ENCODE measurements around the gene UBXN10. TPM values are rescaled to one million over a fixed set of nuclear protein-coding genes. Genes with fewer than 3 reads are reported as not detected.

UBXN10 gene
- total and polyA plus RNA-seq, 2 of the 8 experiments (the other 6 are each of a cell fraction or from before 2014, with no cell fraction given), result 0.43 to 0.68 TPM

DNA sequence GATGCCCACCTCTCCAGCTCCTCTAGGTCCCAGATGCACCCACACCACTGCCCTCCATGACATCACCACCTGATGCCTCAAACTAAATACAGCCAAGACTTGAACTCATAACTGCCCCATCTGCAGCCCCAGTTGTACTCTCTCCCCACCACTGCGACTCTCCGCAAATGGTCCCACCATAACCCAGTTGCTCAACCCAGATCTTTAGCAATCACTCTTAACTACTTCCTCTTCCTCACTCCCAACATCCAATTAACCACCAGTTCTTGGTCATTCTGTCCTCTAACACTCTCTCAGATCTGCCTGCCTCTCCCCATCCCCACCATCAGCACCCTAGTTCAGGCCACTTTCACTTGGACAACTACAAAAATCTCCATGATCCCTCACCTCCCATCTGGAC lies 37.2 kb downstream of the UBXN10 start:
- Histone ChIP-seq H3K23me2 (ENCODE audit: low read depth, low read length) (no peaks in the 10 kb centered on the region; the same call in 1 of the 2 replicates), H3K23ac (ENCODE audit: insufficient read length) (no peak overlapping the region), H3K9ac (replicated peaks in 1 of 4; ENCODE audit: extremely low read depth in 1 of 4, low read depth in 3 of 4, low read length in 3 of 4) (no peak overlapping the region), H3K79me2 (ENCODE audit: control insufficient read depth in 1 of 2, insufficient read depth in 2 of 2, low read length in 2 of 2) (no peaks in the 10 kb centered on the region), H3K18ac (ENCODE audit: extremely low read depth, low read length) (no peak overlapping the region; the same call in 1 of the 2 replicates), H2BK5ac (ENCODE audit: low read depth, low read length) (no peak overlapping the region), H3K27ac (ENCODE audit: low read depth, low read length) (no peak overlapping the region), H2AFZ (ENCODE audit: low read length) (peak overlapping the region; percentile 75; the same call in 1 of the 2 replicates), H2BK20ac (ENCODE audit: low read length) (no peak overlapping the region), H2BK120ac (replicated peaks; ENCODE audit: low read depth, low read length) (no peak overlapping the region), H3K56ac (replicated peaks; ENCODE audit: insufficient read length, low read depth, low read length) (no peak overlapping the region), H4K91ac (replicated peaks; ENCODE audit: insufficient read length, low read length) (no peak overlapping the region), H3K9me3 (ENCODE audit: insufficient read depth in 2 of 2, low read depth in 1 of 2, low read length in 1 of 2) (no peaks in the 10 kb centered on the region), H2AK5ac (ENCODE audit: low read depth, low read length) (0 out of 2 replicates have a peak overlapping the region, but pooled peaks have one; percentile 39), H4K20me1 (replicated peaks in 1 of 2; ENCODE audit: control insufficient read depth in 1 of 2, insufficient read depth in 2 of 2, low read length in 2 of 2) (no peaks in the 10 kb centered on the region), H3K36me3 (ENCODE audit: control insufficient read depth in 2 of 4, insufficient read depth in 4 of 4, low read length in 3 of 4) (no peaks in the 10 kb centered on the region), H4K5ac (ENCODE audit: insufficient read length, low read depth, low read length) (no peak overlapping the region), H3K4me1 (replicated peaks in 1 of 4; ENCODE audit: control insufficient read depth in 3 of 4, insufficient read depth in 4 of 4, low read length in 3 of 4) (no peaks in the 10 kb centered on the region), H2BK15ac (ENCODE audit: low read length) (no peak overlapping the region), H3K4ac (replicated peaks; ENCODE audit: insufficient read length, low read depth, low read length) (no peak overlapping the region), H3K27me3 (replicated peaks in 1 of 4; ENCODE audit: control insufficient read depth in 3 of 4, extremely low read depth in 1 of 4, insufficient read depth in 3 of 4, low read length in 3 of 4) (peaks cover 0 to 5% (median 5%) of the 10 kb centered on the region in 4 experiments; a peak in 3 of 7 replicates), H4K8ac (ENCODE audit: extremely low read depth, insufficient read depth, low read length) (no peak overlapping the region), H3K4me2 (ENCODE audit: insufficient read depth in 1 of 2, low read depth in 2 of 2, low read length in 2 of 2) (no peak overlapping the region), H3K4me3 (ENCODE audit: extremely low read depth in 1 of 4, insufficient read depth in 2 of 4, low read depth in 3 of 4, low read length in 4 of 4) (no peak overlapping the region), H2BK12ac (ENCODE audit: low read depth, low read length) (no peak overlapping the region), H3K14ac (ENCODE audit: insufficient read length) (no peak overlapping the region), H3K79me1 (ENCODE audit: low read depth, low read length) (no peaks in the 10 kb centered on the region)
- 92% methylated on average over 2 of the region's 2 CpGs; no CpG with 5 or more reads in 1 of the 2 experiments for WGBS, 2 experiments (ENCODE audit: extremely low coverage in 1 of 2, insufficient coverage in 1 of 2, insufficient read length in 1 of 2, insufficient replicate concordance in 2 of 2, low coverage in 1 of 2, low lambda C conversion rate in 2 of 2, missing lambda C conversion rate in 1 of 2)
- POLR2A ChIA-PET (ENCODE audit: partially characterized antibody), result no interaction called here
- TF ChIP-seq SAP30 (IDR thresholded peaks at IDR 0.05; ENCODE audit: insufficient read depth, insufficient replicate concordance, low read length) (no peak), BRCA1 (IDR thresholded peaks at IDR 0.05; ENCODE audit: low read depth, low read length) (no peak), RAD21 (IDR thresholded peaks at IDR 0.05 in 1 of 2, conservative IDR thresholded peaks at IDR 0.05 in 1 of 2; ENCODE audit: low read depth in 2 of 2, low read length in 2 of 2) (no peak), JUND (IDR thresholded peaks at IDR 0.05; ENCODE audit: low read length) (no peak), FOSL1 (IDR thresholded peaks at IDR 0.05; ENCODE audit: insufficient read depth, low read depth, low read length) (no peak), POLR2AphosphoS5 (IDR thresholded peaks at IDR 0.05; ENCODE audit: low read depth, low read length) (no peak), TEAD4 (IDR thresholded peaks at IDR 0.05; ENCODE audit: low read depth, low read length) (no peak)
- no peak for DNase-seq (ENCODE audit: low read depth in 1 of 2, low spot score in 2 of 2)
- no peak for FAIRE-seq
- CTCF ChIA-PET (ENCODE audit: partially characterized antibody), result interaction anchor here (0.6 to 1.3 kb wide), 8 partner anchors 10 to 108 kb away, joined by 3 to 4 read pairs (median 3); no protein-coding TSS in a partner anchor
